ENCODE measurements around the gene CXADR.

DNA sequence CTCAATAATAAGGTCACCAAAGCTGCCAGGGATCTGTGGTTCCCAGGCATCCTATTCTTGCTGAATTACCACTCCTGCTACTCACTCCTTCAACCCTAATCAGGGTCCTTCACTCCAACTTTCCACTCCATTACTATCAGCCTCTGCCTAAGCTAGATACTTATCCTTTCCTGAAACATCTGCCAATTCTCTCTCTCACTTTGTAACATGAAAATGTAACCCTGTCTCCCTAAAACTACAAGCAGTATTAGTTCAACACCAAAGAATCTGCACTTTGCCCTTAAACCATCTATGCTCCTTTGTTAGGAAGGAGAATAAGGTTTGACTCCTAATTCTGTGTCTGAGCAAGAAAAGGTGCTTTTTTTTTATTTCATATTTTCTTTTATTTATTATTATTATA lies 15.5 kb upstream of the CXADR start:
- TF ChIP-seq CSDC2 (CRISPR knock-in tag; IDR thresholded peaks at IDR 0.05) (no peak), ARNTL (CRISPR knock-in tag; IDR thresholded peaks at IDR 0.05; ENCODE audit: borderline replicate concordance, low read depth) (no peak), ZNF565 (CRISPR knock-in tag; conservative IDR thresholded peaks at IDR 0.05; ENCODE audit: low read depth) (no peak), SNAI2 (CRISPR knock-in tag; IDR thresholded peaks at IDR 0.05) (no peak), ZC3H10 (CRISPR knock-in tag; IDR thresholded peaks at IDR 0.05) (no peak), ZFP30 (CRISPR knock-in tag; IDR thresholded peaks at IDR 0.05) (no peak), TCF4 (CRISPR knock-in tag; IDR thresholded peaks at IDR 0.05; ENCODE audit: borderline replicate concordance) (no peak), OSR1 (CRISPR knock-in tag; IDR thresholded peaks at IDR 0.05) (no peak)
- TF ChIP-seq, protein P1, sequence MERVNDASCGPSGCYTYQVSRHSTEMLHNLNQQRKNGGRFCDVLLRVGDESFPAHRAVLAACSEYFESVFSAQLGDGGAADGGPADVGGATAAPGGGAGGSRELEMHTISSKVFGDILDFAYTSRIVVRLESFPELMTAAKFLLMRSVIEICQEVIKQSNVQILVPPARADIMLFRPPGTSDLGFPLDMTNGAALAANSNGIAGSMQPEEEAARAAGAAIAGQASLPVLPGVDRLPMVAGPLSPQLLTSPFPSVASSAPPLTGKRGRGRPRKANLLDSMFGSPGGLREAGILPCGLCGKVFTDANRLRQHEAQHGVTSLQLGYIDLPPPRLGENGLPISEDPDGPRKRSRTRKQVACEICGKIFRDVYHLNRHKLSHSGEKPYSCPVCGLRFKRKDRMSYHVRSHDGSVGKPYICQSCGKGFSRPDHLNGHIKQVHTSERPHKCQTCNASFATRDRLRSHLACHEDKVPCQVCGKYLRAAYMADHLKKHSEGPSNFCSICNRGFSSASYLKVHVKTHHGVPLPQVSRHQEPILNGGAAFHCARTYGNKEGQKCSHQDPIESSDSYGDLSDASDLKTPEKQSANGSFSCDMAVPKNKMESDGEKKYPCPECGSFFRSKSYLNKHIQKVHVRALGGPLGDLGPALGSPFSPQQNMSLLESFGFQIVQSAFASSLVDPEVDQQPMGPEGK (CRISPR knock-in tag; IDR thresholded peaks at IDR 0.05; ENCODE audit: borderline replicate concordance), result no peak
- TF ChIP-seq, protein P2, sequence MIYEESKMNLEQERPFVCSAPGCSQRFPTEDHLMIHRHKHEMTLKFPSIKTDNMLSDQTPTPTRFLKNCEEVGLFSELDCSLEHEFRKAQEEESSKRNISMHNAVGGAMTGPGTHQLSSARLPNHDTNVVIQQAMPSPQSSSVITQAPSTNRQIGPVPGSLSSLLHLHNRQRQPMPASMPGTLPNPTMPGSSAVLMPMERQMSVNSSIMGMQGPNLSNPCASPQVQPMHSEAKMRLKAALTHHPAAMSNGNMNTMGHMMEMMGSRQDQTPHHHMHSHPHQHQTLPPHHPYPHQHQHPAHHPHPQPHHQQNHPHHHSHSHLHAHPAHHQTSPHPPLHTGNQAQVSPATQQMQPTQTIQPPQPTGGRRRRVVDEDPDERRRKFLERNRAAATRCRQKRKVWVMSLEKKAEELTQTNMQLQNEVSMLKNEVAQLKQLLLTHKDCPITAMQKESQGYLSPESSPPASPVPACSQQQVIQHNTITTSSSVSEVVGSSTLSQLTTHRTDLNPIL (CRISPR knock-in tag; IDR thresholded peaks at IDR 0.05; ENCODE audit: low read depth), result no peak
